HepG2 (cell line): ENCODE data around the gene ATIC. TPM values are rescaled to one million over a fixed set of nuclear protein-coding genes. Genes with fewer than 3 reads are reported as not detected.

Experiments
- ATAC-seq: fragments of 200-7000 bp; cut with Tn5 transposase; 3 replicates; pipeline ENCODE4 v1.9.1; 2020; ENCODE audit warnings: mild to moderate bottlenecking, moderate library complexity
- BruUV-seq: library from RNA; stranded (reverse); fragments of 400-500 nt; replicated peaks from 2 replicates; lab custom pipeline; 2021; lab: Mats Ljungman, UMichigan
- CTCF ChIA-PET: fragments of 300-600 bp; formaldehyde crosslinking; extraction: SDS; loops from one replicate; lab custom pipeline; 2021; ENCODE audit warnings: low total read pairs, inconsistent platforms, low intra/inter-chr PET ratio; lab: Yijun Ruan, JAX
- POLR2A ChIA-PET: fragments of 350-600 bp; sonication (Branson Sonifier 250); formaldehyde crosslinking; loops from one replicate; lab custom pipeline; 2020; ENCODE audit warnings: antibody characterized with exemption, inconsistent platforms; lab: Yijun Ruan, JAX
- DNase-seq: peaks from one replicate; pipeline ENCODE4 v3.0.0-alpha.2; 2015; ENCODE audit warnings: low spot score
- FAIRE-seq: peaks from 3 replicates; lab custom pipeline; 2011; peaks lifted over from hg19 to GRCh38; lab: Jason Lieb, UNC
- H2AFZ ChIP-seq: one replicate; pipeline ENCODE4 v1.6.1; 2011; ENCODE audit warnings: low read length, inconsistent platforms
- H3K27ac ChIP-seq: fragments of 300-600 bp; 3 replicates; pipeline ENCODE4 v1.8.0; 2011; ENCODE audit warnings: mixed run types, mild to moderate bottlenecking, mixed read lengths, low read length, inconsistent platforms; ENCODE audit not compliant: insufficient read depth; ENCODE audit errors: extremely low read length
- H3K27me3 ChIP-seq, 2 experiments: fragments of 200-600 bp in 1 of 2; 2 replicates in 1 of 2; 3 replicates in 1 of 2; pipeline versions ENCODE4 v1.6.0 to v1.8.0; 2011; ENCODE audit warnings: low read length in 2 of 2, mild to moderate bottlenecking in 2 of 2, moderate library complexity in 2 of 2, inconsistent platforms in 1 of 2; ENCODE audit not compliant: insufficient read depth in 2 of 2, control insufficient read depth in 1 of 2
- H3K36me3 ChIP-seq, 2 experiments: fragments of 200-600 bp in 1 of 2; replicated peaks in 1 of 2; 2 replicates in 1 of 2; 3 replicates in 1 of 2; pipeline versions ENCODE4 v1.5.1 to v1.8.0; 2011; ENCODE audit warnings: low read length in 2 of 2, inconsistent platforms in 1 of 2; ENCODE audit not compliant: insufficient read depth in 2 of 2, control insufficient read depth in 1 of 2
- H3K4me1 ChIP-seq: 2 replicates; pipeline ENCODE4 v1.5.1; 2012; ENCODE audit warnings: low read length, inconsistent platforms; ENCODE audit not compliant: insufficient read depth
- H3K4me2 ChIP-seq: 2 replicates; pipeline ENCODE4 v1.6.0; 2011; ENCODE audit warnings: low read depth, low read length, inconsistent platforms
- H3K4me3 ChIP-seq, 3 experiments: fragments of 200-600 bp in 1 of 3; sonication (generic), shearing (Covaris generic) in 1 of 3; replicated peaks in 1 of 3; 2 replicates each; pipeline ENCODE4 v1.5.1; 2011 to 2016; ENCODE audit warnings: low read length in 3 of 3, inconsistent platforms in 2 of 3, low read depth in 2 of 3, mild to moderate bottlenecking in 2 of 3, control low read depth in 1 of 3, mixed read lengths in 1 of 3; ENCODE audit not compliant: insufficient read depth in 1 of 3
- H3K79me2 ChIP-seq: one replicate; pipeline ENCODE4 v1.6.1; 2011; ENCODE audit warnings: low read length, inconsistent platforms; ENCODE audit not compliant: insufficient read depth
- H3K9ac ChIP-seq: 2 replicates; pipeline ENCODE4 v1.6.0; 2011; ENCODE audit warnings: mild to moderate bottlenecking, low read depth, low read length, inconsistent platforms; ENCODE audit not compliant: insufficient read depth
- H3K9me3 ChIP-seq: 2 replicates; pipeline ENCODE4 v1.5.1; 2012; ENCODE audit warnings: mild to moderate bottlenecking, low read length
- H4K20me1 ChIP-seq: 2 replicates; pipeline ENCODE4 v1.6.0; 2011; ENCODE audit warnings: inconsistent platforms, mild to moderate bottlenecking, low read length, moderate library complexity; ENCODE audit not compliant: insufficient read depth
- STAG1 ChIP-seq: sonication (generic); formaldehyde crosslinking; IDR thresholded peaks from 2 replicates; pipeline ENCODE4 v1.4.0; 2020; ENCODE audit warnings: missing genetic modification reagents
- ZFP37 ChIP-seq: sonication (generic); formaldehyde crosslinking; IDR thresholded peaks from 2 replicates; pipeline ENCODE4 v1.4.0; 2020; ENCODE audit warnings: missing genetic modification reagents, borderline replicate concordance
- WGBS: methylation state at CpG from one replicate; pipeline ENCODE4 v1.1.6; 2017; ENCODE audit warnings: low lambda C conversion rate; 5-methylcytosine and 5-hydroxymethylcytosine counted together
- in situ Hi-C: cut with HindIII; loops from 2 replicates; pipeline ENCODE4 v1.10.0; 2017; ENCODE audit warnings: low pct_unique_long_range_greater_than_20kb; ENCODE audit not compliant: extremely low pct_ligation_motif_present
- intact Hi-C: fragments of 100-400 bp; cut with micrococcal nuclease; formaldehyde crosslinking; loops from one replicate; pipeline ENCODE4 v1.10.0; 2022; ENCODE audit not compliant: unreplicated experiment
- polyA plus RNA-seq, 8 experiments: library from polyadenylated mRNA; depleted of rRNA in 3 of 8; stranded (reverse) in 7 of 8; unstranded in 1 of 8; fragments of >200 nt; fragmentation: Illumina TruSeq in 4 of 8; extraction: Trizol in 4 of 8; gene quantifications; 2 replicates each; pipeline versions ENCODE4 v1.2.1 to v1.2.3, GENCODE V29; 2011 to 2016; ENCODE audit warnings: low read depth in 4 of 8, missing spikeins in 1 of 8, mixed read lengths in 1 of 8; ENCODE audit not compliant: insufficient read depth in 1 of 8
- total RNA-seq, 5 experiments: library from RNA; depleted of rRNA; stranded (reverse); fragments of >200 nt; fragmentation: Illumina TruSeq; extraction: Trizol; gene quantifications; 2 replicates each; pipeline ENCODE4 v1.2.3, GENCODE V29; 2016; ENCODE audit warnings: low read depth in 1 of 5
- TF ChIP-seq, protein P1 (sequence below): sonication (generic); formaldehyde crosslinking; IDR thresholded peaks from 2 replicates; pipeline ENCODE4 v1.4.0; 2020; ENCODE audit warnings: missing genetic modification reagents, mild to moderate bottlenecking, borderline replicate concordance
- TF ChIP-seq, protein P2 (sequence below): sonication (generic); formaldehyde crosslinking; conservative IDR thresholded peaks from 2 replicates; pipeline ENCODE4 v1.4.0; 2020; ENCODE audit warnings: missing genetic modification reagents
- TF ChIP-seq, protein P3 (sequence below): fragments of 450-650 bp; IDR thresholded peaks from 2 replicates; pipeline ENCODE4 v1.6.1; 2017; ENCODE audit warnings: mild to moderate bottlenecking
- TF ChIP-seq, protein P4 (sequence below): sonication (generic); formaldehyde crosslinking; IDR thresholded peaks from 2 replicates; pipeline ENCODE4 v1.4.0; 2020; ENCODE audit warnings: missing genetic modification reagents
- TF ChIP-seq, protein P5 (sequence below): sonication (generic); formaldehyde crosslinking; IDR thresholded peaks from 2 replicates; pipeline ENCODE4 v1.4.0; 2020; ENCODE audit warnings: missing genetic modification reagents, borderline replicate concordance

ATIC gene
- total and polyA plus RNA-seq, 2 of the 13 experiments (the other 11 are each of a cell fraction or from before 2014, with no cell fraction given) = 89.8 to 146 TPM

DNA sequence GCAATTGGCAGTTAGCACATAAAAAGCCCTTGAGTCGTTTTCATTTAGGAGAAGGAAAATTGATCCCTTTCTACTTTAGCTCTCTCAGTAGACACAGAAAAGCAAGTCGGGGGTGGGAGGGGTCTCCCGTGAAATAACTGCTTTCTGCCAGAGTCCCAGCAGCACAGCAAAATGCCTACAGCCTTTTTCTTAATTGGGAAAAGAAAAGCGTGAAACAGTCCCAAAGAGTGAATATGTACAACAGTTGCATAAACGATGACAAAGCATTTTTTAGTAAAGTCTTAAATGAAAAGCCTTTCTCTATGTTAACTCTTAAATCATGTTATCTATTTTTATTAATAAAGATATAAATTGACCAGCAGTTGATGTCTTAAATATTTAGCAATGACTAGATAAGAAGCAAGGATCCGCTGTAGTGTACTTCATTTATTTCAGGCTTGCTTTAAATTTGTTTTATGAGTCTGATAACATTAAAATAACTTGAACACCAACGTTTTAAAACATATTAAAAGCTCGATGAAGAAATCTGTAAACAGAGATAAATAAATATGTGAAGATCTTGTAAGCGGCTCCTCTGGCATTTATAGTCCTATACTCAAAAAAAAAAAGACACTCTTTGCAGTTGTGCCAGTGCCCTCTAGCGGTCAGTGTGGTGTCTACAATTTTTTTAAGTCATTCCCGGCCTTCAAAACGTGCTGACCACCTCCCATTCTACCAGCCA, 42.3 kb upstream of the ATIC start:
- H3K27ac ChIP-seq = no peak overlapping the region
- FAIRE-seq = peak; percentile 71
- TF ChIP-seq, protein P1, sequence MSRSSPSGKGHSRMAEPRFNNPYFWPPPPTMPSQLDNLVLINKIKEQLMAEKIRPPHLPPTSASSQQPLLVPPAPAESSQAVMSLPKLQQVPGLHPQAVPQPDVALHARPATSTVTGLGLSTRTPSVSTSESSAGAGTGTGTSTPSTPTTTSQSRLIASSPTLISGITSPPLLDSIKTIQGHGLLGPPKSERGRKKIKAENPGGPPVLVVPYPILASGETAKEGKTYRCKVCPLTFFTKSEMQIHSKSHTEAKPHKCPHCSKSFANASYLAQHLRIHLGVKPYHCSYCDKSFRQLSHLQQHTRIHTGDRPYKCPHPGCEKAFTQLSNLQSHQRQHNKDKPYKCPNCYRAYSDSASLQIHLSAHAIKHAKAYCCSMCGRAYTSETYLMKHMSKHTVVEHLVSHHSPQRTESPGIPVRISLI = peak; percentile 98
- peak; percentile 75 for TF ChIP-seq STAG1 (CRISPR knock-in tag)
- TF ChIP-seq, protein P2, sequence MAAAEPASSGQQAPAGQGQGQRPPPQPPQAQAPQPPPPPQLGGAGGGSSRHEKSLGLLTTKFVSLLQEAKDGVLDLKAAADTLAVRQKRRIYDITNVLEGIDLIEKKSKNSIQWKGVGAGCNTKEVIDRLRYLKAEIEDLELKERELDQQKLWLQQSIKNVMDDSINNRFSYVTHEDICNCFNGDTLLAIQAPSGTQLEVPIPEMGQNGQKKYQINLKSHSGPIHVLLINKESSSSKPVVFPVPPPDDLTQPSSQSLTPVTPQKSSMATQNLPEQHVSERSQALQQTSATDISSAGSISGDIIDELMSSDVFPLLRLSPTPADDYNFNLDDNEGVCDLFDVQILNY = no peak
- TF ChIP-seq, protein P3, sequence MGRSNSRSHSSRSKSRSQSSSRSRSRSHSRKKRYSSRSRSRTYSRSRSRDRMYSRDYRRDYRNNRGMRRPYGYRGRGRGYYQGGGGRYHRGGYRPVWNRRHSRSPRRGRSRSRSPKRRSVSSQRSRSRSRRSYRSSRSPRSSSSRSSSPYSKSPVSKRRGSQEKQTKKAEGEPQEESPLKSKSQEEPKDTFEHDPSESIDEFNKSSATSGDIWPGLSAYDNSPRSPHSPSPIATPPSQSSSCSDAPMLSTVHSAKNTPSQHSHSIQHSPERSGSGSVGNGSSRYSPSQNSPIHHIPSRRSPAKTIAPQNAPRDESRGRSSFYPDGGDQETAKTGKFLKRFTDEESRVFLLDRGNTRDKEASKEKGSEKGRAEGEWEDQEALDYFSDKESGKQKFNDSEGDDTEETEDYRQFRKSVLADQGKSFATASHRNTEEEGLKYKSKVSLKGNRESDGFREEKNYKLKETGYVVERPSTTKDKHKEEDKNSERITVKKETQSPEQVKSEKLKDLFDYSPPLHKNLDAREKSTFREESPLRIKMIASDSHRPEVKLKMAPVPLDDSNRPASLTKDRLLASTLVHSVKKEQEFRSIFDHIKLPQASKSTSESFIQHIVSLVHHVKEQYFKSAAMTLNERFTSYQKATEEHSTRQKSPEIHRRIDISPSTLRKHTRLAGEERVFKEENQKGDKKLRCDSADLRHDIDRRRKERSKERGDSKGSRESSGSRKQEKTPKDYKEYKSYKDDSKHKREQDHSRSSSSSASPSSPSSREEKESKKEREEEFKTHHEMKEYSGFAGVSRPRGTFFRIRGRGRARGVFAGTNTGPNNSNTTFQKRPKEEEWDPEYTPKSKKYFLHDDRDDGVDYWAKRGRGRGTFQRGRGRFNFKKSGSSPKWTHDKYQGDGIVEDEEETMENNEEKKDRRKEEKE = no peak
- TF ChIP-seq, protein P4, sequence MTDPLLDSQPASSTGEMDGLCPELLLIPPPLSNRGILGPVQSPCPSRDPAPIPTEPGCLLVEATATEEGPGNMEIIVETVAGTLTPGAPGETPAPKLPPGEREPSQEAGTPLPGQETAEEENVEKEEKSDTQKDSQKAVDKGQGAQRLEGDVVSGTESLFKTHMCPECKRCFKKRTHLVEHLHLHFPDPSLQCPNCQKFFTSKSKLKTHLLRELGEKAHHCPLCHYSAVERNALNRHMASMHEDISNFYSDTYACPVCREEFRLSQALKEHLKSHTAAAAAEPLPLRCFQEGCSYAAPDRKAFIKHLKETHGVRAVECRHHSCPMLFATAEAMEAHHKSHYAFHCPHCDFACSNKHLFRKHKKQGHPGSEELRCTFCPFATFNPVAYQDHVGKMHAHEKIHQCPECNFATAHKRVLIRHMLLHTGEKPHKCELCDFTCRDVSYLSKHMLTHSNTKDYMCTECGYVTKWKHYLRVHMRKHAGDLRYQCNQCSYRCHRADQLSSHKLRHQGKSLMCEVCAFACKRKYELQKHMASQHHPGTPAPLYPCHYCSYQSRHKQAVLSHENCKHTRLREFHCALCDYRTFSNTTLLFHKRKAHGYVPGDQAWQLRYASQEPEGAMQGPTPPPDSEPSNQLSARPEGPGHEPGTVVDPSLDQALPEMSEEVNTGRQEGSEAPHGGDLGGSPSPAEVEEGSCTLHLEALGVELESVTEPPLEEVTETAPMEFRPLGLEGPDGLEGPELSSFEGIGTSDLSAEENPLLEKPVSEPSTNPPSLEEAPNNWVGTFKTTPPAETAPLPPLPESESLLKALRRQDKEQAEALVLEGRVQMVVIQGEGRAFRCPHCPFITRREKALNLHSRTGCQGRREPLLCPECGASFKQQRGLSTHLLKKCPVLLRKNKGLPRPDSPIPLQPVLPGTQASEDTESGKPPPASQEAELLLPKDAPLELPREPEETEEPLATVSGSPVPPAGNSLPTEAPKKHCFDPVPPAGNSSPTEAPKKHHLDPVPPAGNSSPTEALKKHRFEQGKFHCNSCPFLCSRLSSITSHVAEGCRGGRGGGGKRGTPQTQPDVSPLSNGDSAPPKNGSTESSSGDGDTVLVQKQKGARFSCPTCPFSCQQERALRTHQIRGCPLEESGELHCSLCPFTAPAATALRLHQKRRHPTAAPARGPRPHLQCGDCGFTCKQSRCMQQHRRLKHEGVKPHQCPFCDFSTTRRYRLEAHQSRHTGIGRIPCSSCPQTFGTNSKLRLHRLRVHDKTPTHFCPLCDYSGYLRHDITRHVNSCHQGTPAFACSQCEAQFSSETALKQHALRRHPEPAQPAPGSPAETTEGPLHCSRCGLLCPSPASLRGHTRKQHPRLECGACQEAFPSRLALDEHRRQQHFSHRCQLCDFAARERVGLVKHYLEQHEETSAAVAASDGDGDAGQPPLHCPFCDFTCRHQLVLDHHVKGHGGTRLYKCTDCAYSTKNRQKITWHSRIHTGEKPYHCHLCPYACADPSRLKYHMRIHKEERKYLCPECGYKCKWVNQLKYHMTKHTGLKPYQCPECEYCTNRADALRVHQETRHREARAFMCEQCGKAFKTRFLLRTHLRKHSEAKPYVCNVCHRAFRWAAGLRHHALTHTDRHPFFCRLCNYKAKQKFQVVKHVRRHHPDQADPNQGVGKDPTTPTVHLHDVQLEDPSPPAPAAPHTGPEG = no peak
- no peak for TF ChIP-seq ZFP37
- TF ChIP-seq, protein P5, sequence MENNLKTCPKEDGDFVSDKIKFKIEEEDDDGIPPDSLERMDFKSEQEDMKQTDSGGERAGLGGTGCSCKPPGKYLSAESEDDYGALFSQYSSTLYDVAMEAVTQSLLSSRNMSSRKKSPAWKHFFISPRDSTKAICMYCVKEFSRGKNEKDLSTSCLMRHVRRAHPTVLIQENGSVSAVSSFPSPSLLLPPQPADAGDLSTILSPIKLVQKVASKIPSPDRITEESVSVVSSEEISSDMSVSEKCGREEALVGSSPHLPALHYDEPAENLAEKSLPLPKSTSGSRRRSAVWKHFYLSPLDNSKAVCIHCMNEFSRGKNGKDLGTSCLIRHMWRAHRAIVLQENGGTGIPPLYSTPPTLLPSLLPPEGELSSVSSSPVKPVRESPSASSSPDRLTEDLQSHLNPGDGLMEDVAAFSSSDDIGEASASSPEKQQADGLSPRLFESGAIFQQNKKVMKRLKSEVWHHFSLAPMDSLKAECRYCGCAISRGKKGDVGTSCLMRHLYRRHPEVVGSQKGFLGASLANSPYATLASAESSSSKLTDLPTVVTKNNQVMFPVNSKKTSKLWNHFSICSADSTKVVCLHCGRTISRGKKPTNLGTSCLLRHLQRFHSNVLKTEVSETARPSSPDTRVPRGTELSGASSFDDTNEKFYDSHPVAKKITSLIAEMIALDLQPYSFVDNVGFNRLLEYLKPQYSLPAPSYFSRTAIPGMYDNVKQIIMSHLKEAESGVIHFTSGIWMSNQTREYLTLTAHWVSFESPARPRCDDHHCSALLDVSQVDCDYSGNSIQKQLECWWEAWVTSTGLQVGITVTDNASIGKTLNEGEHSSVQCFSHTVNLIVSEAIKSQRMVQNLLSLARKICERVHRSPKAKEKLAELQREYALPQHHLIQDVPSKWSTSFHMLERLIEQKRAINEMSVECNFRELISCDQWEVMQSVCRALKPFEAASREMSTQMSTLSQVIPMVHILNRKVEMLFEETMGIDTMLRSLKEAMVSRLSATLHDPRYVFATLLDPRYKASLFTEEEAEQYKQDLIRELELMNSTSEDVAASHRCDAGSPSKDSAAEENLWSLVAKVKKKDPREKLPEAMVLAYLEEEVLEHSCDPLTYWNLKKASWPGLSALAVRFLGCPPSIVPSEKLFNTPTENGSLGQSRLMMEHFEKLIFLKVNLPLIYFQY = no peak

More for the DNA sequence above, 42.3 kb upstream of the ATIC start:
- POLR2A ChIA-PET = no interaction called here
- Histone ChIP-seq H2AFZ (no peak overlapping the region), H4K20me1 (no peaks in the 10 kb centered on the region), H3K27me3 (0 out of 5 replicates have a peak, but pooled peaks cover 0 to 3% of the 10 kb centered on the region in 2 experiments), H3K9ac (no peak overlapping the region), H3K9me3 (no peaks in the 10 kb centered on the region), H3K36me3 (no peaks in the 10 kb centered on the region), H3K4me2 (no peak overlapping the region), H3K4me1 (no peaks in the 10 kb centered on the region), H3K79me2 (no peaks in the 10 kb centered on the region), H3K4me3 (no peak overlapping the region)
- no TSS peak for BruUV-seq
- 20% methylated on average over 12 of the region's 12 CpGs for whole genome bisulfite sequencing
- intact Hi-C loops = no loop called here
- ATAC-seq (peak; percentile 71), DNase-seq (peak; percentile 85)
- in situ Hi-C loops = no loop called here
- CTCF ChIA-PET = no interaction called here
